MM.1S (cell line): ENCODE measurements around the gene TMEM108.

Experiments used
- CTCF ChIP-seq: fragments of 300-600 bp; sonication (generic); IDR thresholded peaks from 2 replicates; pipeline ENCODE4 v1.5.1; 2016; ENCODE audit warnings: antibody characterized with exemption, low read length, mixed read lengths
- EZH2 ChIP-seq: fragments of 300-600 bp; sonication (generic); optimal IDR thresholded peaks from 2 replicates; pipeline ENCODE3; 2017; ENCODE audit warnings: low read depth, mild to moderate bottlenecking, antibody characterized with exemption, low read length, mixed read lengths

- no peak for TF ChIP-seq CTCF
- TF ChIP-seq EZH2 = no peak
Measured at GRCh38 chr3:133396906-133397305, 358.7 kb downstream of the TMEM108 start.
